ENCODE measurements around the gene TUBA3D.
A peak's percentile ranks its signal among the peaks of the same experiment; 100 is the strongest.
"Not testable (repeated sequence)": the region's sequence is repeated elsewhere in the genome, so short reads cannot be mapped to it uniquely, and the experiment has no call there.

TUBA3D gene

DNA sequence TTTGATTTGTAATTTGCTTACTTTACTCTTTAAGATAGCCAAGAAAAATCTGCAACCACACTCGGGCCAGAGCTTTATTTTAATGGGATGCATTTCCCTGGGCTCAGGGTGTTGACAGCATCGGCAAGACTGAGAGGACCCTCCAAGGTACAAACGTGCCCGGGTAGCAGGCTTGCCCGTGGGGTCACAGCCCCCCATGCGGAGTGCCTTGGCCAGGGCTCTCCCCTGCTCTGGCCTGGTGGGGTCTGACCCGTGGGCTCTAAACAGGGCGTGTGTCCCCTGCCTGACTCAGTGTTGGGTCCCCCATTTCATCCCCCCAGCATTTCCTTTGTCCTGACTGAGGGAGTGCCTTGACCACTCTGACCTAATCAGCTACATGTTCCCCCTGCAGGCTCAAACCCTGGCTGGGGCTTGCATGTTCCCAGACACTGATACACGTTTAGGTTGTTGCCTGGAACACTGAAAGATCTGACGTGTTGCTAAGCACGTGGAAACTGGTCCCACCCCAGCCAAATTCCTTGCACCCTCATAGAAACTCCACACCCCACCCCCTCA is 9.1 kb downstream of the TUBA3D start:
- not testable (repeated sequence) for DNase-seq

DNA sequence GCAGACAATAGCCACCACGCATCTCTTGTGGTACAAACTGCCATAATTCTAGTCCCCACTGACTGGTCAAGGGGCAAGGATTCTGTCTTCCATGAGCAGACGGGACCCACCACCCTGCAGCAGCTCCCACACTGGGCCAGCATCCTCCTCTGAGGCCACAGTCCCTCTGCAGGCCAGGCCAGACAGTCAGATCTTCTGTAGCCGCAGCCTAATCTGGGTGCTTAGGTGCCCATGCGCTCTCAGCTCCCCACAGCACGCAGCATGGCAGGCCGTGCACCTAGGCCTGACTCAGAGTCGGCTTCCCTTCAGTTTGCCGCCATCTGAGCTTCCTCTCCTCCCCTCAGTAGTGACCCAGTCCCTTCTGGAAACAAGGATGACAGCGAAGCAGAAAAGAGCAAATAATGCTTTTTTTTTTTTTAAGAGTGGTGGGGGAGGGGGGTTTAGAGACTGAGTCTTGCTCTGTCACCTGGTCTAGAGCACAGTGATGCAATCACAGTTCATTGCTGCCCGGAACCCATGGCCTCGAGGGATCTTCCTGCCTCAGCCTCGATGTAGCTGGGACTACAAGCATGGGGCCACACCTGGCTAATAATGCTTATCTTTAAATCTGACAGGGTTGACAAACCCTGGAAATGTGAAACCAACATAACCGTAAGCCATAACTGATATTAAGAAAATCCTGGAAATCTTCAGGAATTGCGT is 10.4 kb downstream of the TUBA3D start:
- DNase-seq, result not testable (repeated sequence)

DNA sequence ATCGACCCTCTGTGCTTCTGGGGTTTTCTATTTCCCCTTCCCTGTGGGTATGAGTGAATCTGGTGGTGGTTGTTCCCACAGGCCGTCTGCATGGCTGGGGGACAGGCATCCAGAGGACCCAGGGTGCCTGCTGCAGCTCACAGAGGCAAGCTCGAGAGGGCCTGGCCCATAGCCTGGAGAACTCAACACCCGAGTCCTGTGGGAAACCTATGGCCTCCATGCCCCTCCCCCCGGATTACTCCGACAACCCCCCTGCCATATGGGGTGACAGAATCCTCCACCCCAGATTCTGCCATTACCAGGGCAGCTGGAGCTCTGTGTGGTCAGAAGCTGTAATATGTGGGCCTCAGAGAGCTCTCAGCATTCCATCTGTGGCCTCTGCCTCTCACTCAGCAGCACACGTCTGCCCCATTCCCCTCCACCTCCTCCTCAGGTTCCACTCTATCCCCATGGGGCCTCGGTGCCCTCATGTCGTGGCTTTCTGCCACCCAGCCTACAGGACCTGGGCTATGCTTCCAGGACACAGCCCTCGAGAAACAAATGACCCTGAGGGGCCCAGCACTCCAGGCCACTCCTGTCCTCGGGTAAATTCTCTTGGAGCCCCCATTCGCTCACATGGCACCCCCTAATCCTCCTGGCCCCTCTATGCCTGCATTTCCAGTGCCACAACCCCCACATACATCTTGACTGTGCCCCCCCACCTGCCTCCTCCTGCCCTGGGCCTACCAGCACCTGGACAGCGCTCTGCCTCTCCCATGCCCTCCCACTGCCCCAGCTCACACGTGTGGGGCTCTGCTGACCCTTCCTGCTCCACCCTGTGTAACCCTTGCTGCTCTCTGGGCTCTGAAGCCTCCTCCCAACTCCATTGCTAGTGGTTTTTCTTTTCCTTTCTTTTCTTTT is 12.6 kb downstream of the TUBA3D start:
- no peak for DNase-seq

DNA sequence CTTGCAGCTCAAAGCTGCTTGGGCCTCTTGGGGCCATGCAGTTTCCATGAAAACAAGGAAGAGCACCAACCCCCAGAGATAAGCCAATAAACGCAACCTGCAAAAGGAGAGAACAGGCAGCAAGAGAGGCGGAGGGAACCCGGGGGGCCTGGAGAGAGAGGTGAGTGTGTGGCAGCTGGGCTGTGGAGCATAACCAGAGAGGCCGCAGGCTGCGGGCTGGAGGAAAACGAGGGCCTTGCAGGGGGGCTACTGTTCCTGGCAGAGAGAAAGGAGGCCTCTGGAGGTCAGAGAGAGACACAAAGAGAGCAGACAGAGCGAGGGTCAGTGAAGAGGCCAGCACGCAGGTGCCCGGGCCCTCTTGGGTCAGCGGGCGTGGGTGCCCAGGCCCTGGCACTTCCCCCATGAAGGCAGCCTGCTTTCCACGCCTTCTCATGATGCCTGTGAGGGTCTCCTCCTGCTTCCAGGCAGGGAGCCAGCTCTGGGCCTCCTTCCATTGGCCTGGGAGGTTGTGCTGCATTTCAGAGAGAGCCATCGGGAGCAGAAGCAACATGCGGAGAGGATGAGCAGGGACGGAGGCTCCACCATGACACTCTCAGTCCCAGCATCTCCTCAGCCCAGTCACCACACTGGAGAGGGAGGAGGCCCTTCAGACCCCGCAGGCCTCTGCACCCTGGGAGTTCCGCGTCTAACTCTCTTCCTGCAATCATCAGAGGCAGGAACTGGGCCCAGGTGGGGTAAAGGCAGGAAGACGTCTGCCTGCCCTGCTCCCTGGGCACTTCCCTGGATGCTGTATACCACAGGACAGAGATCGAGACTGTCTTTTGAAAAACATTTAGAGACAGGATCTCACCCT is 14.9 kb downstream of the TUBA3D start:
- peak; percentile 15 for DNase-seq

DNA sequence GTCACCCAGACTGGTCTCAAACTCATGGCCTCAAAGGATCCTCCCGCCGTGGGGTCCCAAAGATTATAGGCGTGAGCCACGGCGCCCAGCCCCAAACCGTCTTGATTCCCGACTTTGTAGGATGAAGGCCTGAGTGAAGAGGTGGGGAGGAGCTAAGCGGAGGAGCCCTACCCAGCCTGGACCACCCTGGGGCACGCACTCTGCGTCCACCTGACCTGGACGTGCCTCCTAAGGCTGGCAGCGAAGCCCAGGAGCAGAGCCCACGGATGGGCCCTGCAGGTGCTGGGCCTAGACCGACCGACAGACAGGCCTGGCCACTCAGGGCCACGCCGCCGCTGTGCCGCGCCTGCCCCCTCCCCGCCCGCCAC is 15.5 kb downstream of the TUBA3D start:
- peak; percentile 7 for DNase-seq

DNA sequence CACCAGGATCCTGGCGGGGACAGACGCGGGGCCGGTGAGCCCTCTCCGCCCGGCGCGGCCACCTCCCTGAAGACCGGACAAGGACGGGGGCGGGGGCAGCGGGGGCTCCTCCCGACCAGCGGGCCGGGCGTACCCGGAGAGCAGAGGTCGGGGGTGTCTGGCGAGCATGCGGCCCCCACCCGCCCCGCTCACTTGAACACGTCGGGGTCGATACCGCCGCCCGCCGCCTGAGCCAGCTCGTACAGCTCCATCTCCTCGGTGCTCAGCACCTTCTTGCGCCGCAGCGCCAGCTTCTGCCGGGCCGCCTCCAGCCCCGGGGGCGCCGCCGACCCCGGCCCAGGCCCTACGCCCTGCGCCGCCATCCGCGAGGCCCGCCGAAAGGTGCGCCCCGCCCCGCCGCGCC is 16.1 kb downstream of the TUBA3D start, which contains the start of gene MZT2A:
Gene MZT2A (minus strand): TSS at position 383 of the 403 bp plus-strand sequence. CDS start 21 bp downstream, at position 362.
- not testable (repeated sequence) for DNase-seq

DNA sequence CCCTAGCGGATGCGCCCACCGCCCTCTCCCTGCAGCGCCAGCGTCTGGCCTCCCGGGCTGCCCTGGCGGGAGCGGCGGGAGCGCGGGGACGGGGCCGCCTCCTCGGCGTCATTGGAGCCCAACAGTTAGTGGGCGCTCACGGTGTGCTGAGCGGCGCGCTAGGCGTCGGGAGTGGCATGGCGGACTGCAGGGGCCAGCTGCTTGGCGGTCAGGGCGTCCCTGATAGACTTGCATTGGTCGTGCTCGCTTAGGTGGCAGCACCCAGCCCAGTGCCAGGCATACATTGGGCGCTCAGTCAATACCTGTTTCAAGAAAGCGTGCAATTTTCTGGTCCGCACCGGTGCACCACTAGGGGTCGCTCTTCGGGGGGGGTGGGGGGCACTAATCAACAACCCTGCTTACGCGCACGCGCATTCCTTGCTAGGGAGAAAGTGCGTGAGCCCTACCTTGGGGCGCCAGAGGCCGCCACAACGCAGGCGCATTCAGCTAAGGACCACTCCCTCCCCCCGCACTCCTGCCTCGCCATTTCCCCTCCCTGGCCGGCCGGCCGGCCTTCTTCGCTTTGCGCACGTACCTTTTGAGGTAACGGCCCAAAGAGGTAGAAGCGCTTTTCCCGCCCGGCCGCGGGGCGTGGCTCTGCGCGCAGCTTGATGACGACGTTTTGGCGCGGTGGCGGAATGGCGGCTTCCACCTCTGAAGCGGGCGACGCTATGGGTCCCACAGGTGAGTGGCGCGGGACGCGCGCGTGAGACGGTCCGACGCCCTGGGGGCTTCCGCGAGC is 16.7 kb downstream of the TUBA3D start:
- peak; percentile 94 for DNase-seq

DNA sequence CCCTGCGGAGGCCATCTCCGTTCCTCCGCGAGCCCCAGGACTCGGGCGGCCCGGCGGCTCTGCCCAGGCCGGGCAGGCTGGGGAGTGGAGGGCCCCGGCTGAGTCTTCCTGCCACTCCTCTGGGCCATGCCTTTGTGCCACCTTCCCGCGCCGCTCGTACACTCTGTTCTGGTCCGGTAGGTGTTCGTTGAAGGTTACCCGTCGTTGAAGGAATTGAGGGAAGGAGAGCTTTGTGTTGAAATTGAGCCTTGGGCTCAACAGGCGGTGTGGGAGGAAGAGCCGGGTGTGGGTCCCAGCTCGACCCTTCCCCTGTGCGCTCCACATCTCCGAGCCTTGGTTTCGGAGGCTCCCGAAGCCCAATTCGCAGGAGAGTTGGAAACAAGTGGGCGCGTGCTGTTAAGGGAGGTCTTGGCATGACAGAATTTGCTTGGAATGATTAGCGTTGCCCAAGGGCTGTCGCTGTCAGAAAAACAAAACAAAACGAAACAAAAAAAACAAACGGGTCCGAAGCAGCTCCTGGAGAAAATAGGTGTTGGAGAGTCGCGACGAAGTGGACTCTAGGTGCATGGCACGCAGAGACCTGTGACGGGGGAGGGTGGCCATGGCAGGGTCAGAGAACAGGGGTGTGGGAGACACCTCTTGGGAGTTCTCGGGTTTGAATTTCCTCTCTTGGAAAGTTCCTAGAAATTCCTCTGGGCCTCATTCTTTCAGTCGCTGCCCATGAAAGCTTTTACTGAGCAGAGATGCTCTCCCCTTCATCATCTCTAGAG is 17.5 kb downstream of the TUBA3D start:
- peak; percentile 6 for DNase-seq

DNA sequence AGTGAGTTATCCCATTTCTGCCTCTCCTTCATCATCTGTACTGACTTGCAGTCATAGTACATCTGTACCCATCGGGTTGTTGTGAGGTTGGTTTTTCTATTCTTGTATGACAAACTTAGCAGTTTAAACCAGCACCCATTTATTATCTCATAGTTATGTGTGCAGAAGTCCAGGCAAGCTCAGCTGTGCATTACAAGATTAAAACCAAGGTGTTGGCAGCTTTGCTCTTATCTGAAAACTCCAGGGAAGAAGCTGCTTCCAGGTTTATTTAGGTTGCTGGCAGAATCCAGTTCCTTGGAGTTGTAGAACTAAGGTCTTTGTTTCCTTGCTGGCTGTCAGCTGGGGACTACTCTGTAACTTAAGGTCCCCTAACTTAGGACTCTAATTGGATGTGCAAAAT is 19.6 kb downstream of the TUBA3D start:
- not testable (repeated sequence) for DNase-seq

DNA sequence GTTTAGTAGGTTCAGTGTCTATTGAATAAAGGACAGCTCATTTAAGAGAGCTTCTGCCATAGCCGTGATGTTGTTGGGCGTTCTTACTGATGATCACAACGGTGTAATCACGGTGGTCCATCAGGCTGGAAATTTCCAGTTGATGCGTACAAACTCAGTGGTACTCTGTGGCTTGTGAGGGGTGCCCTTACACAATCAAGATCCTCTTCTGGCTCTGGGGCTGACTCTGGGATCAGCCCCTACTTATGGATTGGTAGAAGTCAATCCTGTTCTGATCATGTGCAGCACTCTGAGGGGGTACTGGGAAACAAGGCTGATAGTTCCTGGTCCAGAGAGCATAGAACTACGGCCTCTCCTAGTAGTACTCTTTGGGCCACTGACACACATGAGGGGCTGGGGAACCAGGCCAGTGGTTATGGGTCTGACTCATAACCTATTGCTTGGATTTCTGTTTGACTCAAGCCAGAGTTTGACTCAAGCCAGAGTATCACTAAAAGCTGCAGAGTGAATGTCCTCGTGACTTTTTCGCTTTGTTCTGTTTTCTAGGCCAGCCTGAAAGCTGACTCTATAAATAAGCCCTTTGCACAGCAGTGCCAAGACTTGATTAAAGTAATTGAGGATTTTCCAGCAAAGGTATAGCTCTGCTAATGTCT is 22.5 kb downstream of the TUBA3D start:
- DNase-seq, result peak; percentile 28

DNA sequence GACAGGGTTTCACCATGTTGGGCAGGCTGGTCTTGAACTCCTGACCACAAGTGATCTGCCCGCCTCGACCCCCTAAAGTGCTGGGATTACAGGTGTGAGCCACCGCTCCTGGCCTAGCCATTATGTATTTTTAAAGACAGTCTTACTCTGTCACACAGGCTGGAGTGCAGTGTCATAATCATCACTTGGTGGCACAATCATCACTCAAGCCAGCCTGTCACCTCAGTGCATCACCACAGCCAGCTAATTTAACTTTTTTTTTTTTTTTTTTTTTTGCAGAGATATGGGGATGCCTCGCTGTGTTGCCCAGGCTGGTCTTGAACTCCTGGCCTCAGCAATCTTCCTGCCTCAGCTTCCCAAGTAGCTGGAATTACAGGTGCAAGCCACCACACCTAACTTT is 27.7 kb downstream of the TUBA3D start:
- DNase-seq, result not testable (repeated sequence)

DNA sequence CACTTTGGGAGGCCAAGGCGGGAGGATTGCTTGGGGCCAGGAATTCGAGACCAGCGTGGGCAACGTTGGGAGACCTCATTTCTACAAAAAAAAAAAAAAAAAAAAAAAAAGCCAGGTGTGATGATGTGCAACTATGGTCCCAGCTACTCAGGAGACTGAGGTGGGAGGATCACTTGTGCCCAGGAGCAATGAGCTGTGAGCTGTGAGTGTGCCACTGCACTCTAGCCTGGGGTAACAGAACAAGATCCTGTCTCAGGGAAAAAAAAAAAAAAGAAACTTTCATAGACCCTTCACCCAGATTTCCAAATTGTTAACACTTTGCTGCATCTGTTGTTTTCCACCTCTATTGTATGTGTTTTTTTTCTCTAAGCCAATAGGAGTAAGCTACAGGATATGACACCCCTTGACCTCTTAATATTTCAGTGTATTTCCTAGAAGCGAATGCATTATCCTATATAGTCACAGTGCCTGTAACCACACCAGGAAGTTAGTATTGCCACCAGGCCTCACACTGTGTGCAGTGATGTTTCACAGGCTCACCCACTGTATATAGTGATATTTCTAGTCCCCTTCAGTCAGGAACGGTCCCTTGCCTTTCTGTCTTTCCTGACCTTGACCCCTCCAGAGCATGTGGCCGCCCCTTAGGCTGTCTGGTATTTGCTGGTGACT is 28.3 kb downstream of the TUBA3D start:
- DNase-seq, result not testable (repeated sequence)

DNA sequence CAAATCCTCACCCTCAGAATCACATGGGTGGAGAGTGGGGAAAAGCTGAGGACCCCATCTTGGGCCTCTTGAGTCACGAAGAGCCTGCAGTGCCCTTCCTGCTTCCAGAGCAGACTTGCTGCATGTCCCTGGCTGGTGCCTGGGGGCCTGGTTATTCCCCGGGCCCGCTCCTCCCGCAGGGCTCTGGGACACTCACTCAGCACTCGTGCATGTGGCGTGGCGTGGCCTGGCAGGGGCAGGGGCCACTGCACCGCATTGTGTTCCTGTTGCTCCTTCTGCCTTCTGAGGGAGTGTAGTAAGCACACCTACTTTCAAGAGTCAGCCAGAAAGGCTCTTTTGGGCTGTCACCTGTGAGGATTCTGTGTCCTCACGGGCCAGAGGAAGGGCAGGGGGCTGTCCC is 33.7 kb downstream of the TUBA3D start:
- no peak for DNase-seq

DNA sequence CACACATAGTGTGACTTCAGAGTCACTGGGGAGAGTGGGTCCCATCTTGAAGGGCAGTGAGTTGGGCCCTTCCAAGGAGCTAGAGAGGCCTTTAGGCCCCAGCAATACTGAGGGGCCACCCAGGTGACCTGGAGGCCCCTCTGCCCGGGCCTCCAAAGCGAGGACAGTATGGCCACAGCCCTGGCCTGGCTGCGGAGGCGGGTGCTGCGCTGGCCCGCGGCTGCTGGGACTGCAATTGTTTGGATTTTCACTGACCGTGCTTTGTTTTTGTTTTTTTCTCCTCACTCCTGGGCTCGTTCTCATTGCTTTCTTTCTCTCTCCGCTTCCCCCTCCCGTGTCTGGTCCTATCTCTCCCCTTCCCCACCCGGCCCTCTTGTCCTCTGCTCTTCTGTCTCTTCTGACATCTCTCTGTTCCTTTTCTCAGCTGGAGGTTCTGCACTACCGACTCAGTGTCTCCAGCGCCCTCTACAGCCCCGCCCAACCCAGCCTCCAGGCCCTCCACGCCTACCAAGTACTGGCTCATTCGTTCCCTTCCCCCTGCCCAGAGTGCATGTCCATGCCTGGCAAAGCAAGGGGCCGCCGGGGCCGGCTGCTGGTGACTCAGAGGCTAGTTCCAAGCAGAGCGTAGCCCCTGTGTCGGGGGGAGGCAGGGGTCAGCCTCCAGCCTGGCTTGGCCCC is 35.5 kb downstream of the TUBA3D start:
- DNase-seq, result not testable (repeated sequence)

DNA sequence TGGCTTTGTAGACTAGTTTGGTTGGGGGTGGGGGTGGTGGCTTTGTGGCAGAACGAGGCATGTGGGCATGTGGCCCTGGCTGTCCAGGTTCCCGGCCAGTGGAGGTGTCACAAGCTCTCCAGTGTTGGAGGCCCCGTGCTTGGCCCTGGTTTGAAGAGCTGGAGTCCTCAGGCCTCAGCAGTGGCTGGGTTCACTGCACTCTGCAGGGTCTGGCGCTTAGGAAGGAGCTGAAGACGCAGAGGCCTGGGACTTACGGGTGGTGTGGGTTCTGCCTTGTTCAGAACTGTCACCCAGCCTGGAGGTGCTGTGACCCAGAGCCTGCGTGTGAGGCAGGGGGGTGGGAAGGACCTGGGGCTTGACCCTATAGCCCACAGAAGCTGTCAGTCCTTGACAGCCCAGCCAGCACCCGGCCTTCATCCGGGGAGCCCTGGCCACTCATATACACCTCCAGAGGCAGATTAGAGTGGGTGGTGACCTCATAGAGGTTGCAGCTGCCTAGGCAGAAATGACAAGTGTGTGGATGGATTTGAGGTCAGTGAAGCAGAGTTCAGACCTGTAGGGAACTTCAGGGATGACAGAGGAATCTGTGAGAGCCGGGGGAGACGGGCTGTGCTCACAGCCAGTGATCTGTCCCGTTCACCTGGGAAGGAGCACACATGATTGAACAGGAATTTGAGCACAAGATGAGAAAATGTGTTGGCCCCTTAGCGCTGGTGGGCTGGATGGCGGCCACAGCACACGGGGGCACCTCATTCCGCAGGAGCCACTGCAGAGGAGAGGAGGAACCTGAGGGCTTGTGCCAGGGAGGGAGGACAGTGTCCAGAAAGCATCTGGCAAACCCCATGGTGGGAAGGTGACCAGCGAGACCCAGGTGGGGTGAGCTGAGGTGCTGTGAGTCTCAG is 36.3 kb downstream of the TUBA3D start:
- DNase-seq, result not testable (repeated sequence)

DNA sequence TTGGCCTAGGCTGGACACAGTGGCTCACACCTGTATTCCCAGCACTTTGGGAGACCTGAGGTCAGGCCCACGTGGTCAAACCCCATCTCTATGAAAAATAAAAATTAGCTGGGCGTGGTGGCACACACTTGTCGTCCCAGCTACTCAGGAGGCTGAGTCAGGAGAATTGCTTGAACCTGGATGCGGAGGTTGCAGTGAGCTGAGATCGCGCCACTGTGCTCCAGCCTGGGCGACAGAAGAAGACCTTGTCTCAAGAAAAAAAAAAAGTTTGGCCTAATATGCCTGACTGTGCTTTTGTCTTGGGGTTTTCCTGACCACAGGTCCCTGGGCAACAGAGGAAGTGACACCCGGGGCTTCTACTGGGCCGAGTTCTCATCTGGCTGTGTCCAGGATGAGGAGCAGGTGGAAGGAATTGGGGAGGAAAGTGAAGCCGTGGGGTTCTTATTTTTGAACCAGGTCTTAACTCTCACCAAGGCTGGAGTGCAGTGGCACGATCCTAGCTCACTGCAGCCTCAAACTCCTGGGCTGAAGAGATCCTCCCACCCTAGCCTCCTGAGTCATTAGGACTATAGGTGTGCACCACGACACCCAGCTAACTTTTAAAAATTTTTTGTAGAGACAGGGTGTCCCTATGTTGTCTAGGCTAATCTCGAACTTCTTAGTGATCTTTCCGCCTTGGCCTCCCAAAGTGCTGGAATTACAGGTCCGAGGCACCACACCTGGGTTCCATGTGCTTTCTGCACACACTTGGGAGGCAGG is 38.7 kb downstream of the TUBA3D start:
- DNase-seq, result not testable (repeated sequence)

DNA sequence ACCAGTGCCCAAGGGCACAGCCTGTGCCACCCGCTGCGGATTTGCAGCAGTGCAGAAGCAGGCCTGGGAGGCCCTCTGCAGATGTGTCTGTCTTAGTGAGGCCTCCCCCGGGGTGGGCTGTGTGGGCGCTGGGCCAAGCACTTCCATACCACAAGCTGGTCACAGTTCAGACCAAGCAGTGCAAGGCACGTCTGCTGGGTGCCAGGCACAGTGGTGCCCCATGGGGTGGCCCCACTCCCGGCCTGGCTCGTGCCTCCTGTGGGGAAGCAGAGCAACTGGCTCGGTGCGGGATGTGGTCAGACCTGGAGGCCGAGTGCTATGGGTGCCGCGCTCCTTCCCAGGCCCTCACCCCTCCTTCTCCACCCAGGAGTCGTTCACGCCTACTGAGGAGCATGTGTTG is 39.3 kb downstream of the TUBA3D start:
- not testable (repeated sequence) for DNase-seq

Measured in fibroblast of skin of right biceps (primary cell).